Placental pericyte (primary cell): ENCODE data around the gene PDCD11. TPM values are rescaled to one million over a fixed set of nuclear protein-coding genes. Genes with fewer than 3 reads are reported as not detected.

Experiments
- total RNA-seq: library from RNA; depleted of rRNA; stranded (reverse); fragments of >200 nt; gene quantifications from 2 replicates; pipeline ENCODE4 v1.2.3, GENCODE V29; 2012

Gene PDCD11, protein sequence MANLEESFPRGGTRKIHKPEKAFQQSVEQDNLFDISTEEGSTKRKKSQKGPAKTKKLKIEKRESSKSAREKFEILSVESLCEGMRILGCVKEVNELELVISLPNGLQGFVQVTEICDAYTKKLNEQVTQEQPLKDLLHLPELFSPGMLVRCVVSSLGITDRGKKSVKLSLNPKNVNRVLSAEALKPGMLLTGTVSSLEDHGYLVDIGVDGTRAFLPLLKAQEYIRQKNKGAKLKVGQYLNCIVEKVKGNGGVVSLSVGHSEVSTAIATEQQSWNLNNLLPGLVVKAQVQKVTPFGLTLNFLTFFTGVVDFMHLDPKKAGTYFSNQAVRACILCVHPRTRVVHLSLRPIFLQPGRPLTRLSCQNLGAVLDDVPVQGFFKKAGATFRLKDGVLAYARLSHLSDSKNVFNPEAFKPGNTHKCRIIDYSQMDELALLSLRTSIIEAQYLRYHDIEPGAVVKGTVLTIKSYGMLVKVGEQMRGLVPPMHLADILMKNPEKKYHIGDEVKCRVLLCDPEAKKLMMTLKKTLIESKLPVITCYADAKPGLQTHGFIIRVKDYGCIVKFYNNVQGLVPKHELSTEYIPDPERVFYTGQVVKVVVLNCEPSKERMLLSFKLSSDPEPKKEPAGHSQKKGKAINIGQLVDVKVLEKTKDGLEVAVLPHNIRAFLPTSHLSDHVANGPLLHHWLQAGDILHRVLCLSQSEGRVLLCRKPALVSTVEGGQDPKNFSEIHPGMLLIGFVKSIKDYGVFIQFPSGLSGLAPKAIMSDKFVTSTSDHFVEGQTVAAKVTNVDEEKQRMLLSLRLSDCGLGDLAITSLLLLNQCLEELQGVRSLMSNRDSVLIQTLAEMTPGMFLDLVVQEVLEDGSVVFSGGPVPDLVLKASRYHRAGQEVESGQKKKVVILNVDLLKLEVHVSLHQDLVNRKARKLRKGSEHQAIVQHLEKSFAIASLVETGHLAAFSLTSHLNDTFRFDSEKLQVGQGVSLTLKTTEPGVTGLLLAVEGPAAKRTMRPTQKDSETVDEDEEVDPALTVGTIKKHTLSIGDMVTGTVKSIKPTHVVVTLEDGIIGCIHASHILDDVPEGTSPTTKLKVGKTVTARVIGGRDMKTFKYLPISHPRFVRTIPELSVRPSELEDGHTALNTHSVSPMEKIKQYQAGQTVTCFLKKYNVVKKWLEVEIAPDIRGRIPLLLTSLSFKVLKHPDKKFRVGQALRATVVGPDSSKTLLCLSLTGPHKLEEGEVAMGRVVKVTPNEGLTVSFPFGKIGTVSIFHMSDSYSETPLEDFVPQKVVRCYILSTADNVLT (N-terminal part only)
- total RNA-seq: 44.2 and 62.6 TPM in 2 replicates

DNA sequence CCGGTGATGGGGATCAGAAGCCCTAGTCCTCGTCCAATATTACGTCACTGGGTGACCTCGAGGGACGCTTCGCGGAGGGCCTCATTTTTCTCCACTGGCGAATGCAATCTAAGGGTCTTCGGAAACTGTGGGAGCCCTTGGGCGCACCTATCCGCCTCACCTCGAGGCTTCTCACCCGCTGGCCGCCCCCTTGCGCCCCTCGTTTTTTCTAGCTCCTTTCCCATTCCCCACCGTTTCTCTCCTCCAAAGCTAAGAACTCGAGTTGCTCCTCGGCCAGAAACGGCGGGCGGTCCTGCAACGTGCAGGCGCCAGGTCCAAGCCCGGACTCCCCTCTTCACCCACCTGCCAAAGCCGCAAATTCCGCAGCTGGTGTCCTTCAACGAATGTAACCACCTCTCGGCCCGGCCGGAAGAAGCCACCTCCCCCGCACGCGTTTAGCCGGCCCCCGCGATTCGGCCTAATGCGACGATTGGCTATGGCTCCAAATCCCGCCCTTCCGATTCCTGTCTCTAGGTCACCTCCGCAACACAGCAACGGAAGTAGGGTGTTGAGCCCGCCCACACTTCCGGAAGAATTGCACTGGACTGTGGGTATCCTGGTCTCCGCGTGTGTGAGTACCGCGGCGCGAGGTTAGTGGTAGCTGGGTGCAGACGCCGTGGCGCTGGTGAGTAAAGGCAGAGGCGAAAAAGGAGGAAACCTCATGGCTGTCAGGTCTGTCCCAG is at the start of gene PDCD11, which contains the start of gene ATP5MK:
Gene PDCD11, plus strand, starts transcription at position 560 of the 722 bp plus-strand sequence. CDS start 1,801 bp downstream, outside the sequence.
Gene ATP5MK, minus strand, starts transcription at position 409 of the 722 bp plus-strand sequence. CDS start 4,018 bp downstream, outside the sequence.

DNA sequence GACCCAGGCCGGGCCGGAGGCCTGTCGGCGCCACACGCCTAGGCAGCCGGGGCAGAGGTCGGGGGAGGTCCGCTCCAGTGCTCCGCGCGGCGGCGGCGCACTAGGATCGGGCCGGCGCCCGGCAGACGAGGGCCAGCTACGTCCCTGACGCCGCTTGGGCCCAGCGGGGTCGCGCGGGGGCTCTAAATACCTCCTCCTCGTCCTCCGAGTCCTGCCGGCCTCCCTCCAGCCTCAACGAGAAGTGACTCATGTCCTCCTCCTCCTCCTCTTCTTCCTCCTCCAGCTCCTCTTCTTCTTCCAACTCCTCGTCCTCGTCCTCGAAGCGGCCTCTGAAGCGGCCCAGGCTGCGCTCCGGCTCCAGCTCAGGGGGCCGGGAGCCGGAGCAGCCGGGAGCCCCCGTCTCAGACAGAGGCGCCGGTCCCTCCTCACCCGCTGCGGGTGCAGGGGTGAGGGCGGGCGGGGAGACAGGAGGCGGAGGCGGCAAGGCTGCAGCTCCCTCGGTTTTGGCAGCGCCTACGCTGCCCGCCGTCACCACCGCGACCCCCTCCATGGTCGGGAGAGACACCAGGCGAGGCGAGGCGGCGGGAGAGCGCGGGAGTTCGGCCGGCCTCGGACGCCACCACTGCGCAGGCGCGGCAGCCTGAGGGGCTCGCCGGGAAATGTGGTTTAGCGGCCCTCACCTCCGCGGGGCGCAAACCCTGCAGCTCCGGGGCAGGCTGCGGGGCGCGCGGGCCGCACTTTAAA is 45.7 kb upstream of the PDCD11 start, which contains the start of gene PCGF6:
Gene PCGF6, minus strand, starts transcription at position 624 of the 744 bp plus-strand sequence. Its CDS starts 74 bp downstream, at position 550.

DNA sequence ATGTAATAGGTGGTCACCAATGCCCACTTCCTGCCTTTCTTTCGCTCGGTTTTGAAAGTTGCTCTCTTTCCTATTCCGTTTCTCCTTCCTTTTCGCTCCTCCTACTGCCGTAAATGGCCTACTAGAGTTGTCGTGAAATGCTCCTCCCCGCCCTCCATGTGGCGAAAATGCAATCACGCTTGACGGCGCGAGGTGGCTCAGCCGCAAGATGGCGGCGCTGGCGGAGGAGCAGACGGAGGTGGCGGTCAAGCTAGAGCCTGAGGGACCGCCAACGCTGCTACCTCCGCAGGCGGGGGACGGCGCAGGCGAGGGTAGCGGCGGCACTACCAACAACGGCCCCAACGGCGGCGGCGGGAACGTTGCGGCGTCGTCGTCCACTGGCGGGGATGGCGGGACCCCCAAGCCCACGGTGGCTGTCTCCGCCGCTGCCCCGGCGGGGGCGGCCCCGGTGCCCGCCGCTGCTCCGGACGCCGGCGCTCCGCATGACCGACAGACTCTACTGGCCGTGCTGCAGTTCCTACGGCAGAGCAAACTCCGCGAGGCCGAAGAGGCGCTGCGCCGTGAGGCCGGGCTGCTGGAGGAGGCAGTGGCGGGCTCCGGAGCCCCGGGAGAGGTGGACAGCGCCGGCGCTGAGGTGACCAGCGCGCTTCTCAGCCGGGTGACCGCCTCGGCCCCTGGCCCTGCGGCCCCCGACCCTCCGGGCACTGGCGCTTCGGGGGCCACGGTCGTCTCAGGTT is 28.5 kb upstream of the PDCD11 start, which contains the start of gene TAF5:
Gene TAF5, plus strand, starts transcription at position 195 of the 737 bp plus-strand sequence. Its CDS starts 14 bp downstream, at position 209.

DNA sequence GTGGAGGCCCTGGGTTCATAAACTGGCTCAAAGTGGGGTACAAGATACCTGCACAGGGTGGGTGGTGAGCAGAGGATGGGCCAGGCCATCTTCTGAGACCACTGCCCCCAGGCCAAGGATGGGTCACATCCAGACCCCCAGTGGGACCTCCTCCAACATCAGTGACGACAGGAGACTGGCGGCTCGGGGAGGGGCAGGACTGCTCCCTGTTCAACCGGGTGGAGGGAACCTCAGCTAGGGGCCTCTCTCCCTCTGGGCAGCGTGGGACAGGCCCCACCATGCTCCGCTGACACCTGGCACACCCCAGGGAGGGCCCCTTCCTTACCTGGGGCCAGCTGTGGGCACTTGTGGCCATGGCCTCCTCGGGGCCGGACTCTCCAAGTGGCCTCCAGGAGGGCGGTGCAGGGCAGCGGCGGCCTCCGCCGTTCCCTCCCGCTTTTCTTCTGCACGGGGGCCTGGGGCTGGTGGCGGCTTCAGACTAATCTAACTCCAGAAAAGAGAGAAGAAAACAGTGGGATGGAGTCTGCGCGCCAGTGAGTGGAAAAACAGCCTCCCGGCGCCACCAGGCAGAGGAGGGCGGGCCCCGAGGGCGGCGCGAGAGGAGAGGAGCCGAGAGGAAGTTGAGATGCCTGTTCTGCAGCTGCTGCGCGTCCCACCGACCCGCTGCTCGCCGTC is 55.5 kb downstream of the PDCD11 start, which contains the start of gene CALHM2:
Gene CALHM2, minus strand, starts transcription at position 540 of the 675 bp plus-strand sequence. CDS start 2,429 bp downstream, outside the sequence.

DNA sequence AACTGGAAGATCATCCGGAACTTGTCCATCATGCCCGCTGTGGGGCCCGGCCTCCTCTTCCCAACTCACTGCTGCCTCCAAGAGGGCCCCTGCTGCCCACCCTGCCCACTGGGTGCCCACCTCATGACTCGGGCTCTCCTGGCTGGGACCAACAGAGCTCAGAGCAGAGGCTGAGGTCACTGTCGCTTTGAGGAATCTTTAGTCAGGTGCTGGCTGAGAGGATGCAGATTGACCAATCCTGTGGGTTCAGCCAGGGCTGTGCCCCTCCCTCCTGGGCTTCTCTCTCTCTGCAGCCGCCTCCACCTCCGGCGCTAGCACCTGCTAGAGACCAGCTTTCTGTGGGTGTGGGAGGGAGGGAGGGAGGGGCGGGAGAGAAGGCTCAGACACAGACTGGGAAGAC is 62.3 kb downstream of the PDCD11 start, which contains the start of gene CALHM1:
Gene CALHM1, minus strand, starts transcription at position 181 of the 400 bp plus-strand sequence. Its CDS starts 149 bp downstream, at position 32.

DNA sequence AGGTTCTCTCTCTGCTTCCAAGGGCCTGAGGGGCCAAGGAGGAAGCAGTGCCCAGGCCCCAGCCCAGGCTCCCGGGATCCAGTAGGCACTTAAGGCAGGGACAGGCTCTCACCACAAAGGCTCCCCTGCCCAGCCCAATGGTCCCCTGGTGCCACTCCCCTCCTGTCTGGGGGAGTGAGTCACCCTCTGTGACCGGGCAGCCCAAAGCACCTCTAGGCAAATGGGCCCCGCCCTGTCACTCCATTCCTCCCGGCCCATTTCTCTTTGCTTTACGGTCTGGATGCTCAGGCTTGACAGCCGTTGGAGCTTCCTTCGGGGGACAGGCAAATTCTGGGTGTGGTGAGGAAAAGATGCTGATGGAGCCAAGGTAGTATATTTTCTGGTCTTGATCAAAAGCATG is 82.7 kb downstream of the PDCD11 start, which contains the start of gene CALHM3:
Gene CALHM3, minus strand, starts transcription at position 106 of the 400 bp plus-strand sequence. CDS start 208 bp downstream, outside the sequence.

DNA sequence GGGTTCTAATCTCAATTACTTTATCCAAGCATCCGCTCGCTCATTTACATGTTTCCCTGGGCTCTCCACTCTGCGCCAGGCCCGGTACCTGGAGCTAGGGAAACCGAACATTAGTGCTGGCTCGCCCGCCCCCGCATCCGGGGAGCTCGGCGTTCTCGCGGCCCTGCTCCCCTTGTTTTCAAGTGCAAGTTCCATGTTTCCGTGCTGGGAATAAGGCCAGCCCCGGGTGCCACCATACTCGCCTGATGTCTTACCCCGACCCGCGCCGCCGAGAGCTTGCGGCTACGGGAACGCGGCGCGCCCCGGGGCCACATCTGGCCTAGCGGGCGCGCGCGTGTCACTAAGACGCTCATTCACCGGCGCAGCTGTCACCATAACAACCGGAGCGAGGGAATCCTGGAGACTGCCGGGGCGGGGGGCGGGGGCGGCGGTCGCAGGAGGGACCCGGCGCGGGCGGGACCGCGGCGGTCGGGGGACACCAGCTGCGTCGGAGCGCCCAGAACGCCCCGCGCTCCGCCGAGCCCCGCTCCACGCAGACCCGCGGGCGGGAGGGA is 97.0 kb downstream of the PDCD11 start, which contains the start of gene NEURL1:
Gene NEURL1, plus strand, starts transcription at position 344 of the 554 bp plus-strand sequence. CDS start 683 bp downstream, outside the sequence.

Other genes starting within 250 kb of the PDCD11 start
- gene NT5C2, start 203.4 kb upstream of the PDCD11 start, total RNA-seq: 59.3 and 89.7 TPM in 2 replicates
- under 0.01 TPM in 1 of 2 replicates, not detected in the other for gene RPEL1, start 150.7 kb upstream of the PDCD11 start, total RNA-seq
- gene INA, start 119.5 kb upstream of the PDCD11 start, total RNA-seq: 0.66 and 3.7 TPM in 2 replicates
- gene PCGF6, start 45.5 kb upstream of the PDCD11 start, total RNA-seq: 9.8 and 14.6 TPM in 2 replicates
- gene TAF5, start 28.6 kb upstream of the PDCD11 start, total RNA-seq: 2.6 and 7.7 TPM in 2 replicates
- gene ATP5MK, start 151 bp upstream of the PDCD11 start, total RNA-seq: 113 and 163 TPM in 2 replicates
- 26.3 and 33.2 TPM in 2 replicates for gene CALHM2, start 55.7 kb downstream of the PDCD11 start, total RNA-seq
- gene CALHM1, start 62.3 kb downstream of the PDCD11 start, total RNA-seq: not detected in 2 replicates
- not detected in 2 replicates for gene CALHM3, start 82.6 kb downstream of the PDCD11 start, total RNA-seq
- gene NEURL1, start 97.1 kb downstream of the PDCD11 start, total RNA-seq: 0.43 and 1.5 TPM in 2 replicates